ENCODE results near the gene CNOT4.

DNA sequence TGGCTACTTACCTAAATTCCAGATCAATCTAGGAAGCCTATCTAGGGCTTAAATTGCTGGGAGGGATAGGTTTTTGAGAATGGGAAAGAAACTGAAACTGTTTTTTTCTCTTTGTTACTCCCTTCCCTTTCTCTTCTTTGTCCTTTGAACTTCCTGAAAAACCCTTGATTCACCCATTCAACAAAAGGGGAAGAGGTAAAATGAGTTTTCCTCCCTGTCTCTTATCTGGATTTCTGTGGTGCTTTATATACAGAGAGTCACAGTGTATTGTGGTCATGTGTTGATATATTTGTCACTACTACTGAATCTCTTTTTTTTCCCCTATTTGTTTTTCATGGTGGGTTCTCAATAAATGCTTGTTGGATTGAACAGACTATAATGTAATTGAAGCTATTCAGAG lies 28.0 kb upstream of the CNOT4 start:
- TF ChIP-seq CTCF (IDR thresholded peaks at IDR 0.05) (no peak), POLR2A (IDR thresholded peaks at IDR 0.05) (no peak), EP300 (IDR thresholded peaks at IDR 0.05) (no peak)

Measured in tibial nerve (tissue), 4 donors.